Measurements from ENCODE around the gene HCN2. TPM values are rescaled to one million over a fixed set of nuclear protein-coding genes. Genes with fewer than 3 reads are reported as not detected.

HCN2 gene
- total and polyA plus RNA-seq, 2 of the 8 experiments (the other 6 are each of a cell fraction or from before 2014, with no cell fraction given): 1.0 to 4.0 TPM

GRCh38 chr19:617551-618246 is 28.0 kb downstream of the HCN2 start (continued):
- TF ChIP-seq BACH1 (IDR thresholded peaks at IDR 0.05; ENCODE audit: low read length) (no peak), JUN (IDR thresholded peaks at IDR 0.05; ENCODE audit: low read depth, low read length) (no peak), POLR2AphosphoS5 (IDR thresholded peaks at IDR 0.05; ENCODE audit: low read depth, low read length) (no peak), BCL11A (IDR thresholded peaks at IDR 0.05; ENCODE audit: low read depth in 2 of 2, low read length in 2 of 2) (no peak), GABPA (IDR thresholded peaks at IDR 0.05; ENCODE audit: borderline replicate concordance, insufficient read depth, low read length) (no peak), RXRA (IDR thresholded peaks at IDR 0.05; ENCODE audit: insufficient read depth, low read depth, low read length) (no peak), NANOG (IDR thresholded peaks at IDR 0.05; ENCODE audit: insufficient read depth, low read depth, low read length, poor library complexity, severe bottlenecking) (no peak), CREB1 (IDR thresholded peaks at IDR 0.05) (no peak), MAFK (IDR thresholded peaks at IDR 0.05; ENCODE audit: low read depth, low read length) (no peak)
